ENCODE results near the gene TMEM187. TPM values are rescaled to one million over a fixed set of nuclear protein-coding genes. Genes with fewer than 3 reads are reported as not detected.

Gene TMEM187
- total and polyA plus RNA-seq, 10 of the 15 experiments (the other 5 are each of a cell fraction or from before 2014, with no cell fraction given): 0.45 to 8.5 (median 4.1) TPM

- Histone ChIP-seq H3K4me3 (peak within 1 kb of the TSS; percentile 47; the same call in 1 of the 2 replicates), H3K79me2 (ENCODE audit: control insufficient read depth, insufficient read depth, low read length) (no peaks in the 10 kb centered on the region), H4K20me1 (ENCODE audit: control insufficient read depth, insufficient read depth) (no peaks in the 10 kb centered on the region), H3K9ac (ENCODE audit: control insufficient read depth, insufficient read depth, low read length) (no peak within 1 kb of the TSS; the same call in 1 of the 2 replicates), H3K36me3 (ENCODE audit: control insufficient read depth in 2 of 2, insufficient read depth in 2 of 2, low read length in 1 of 2) (peaks cover 0 to 6% of the 10 kb centered on the region in 2 experiments; a peak in 3 of 4 replicates), H3K27me3 (replicated peaks in 1 of 2; ENCODE audit: control insufficient read depth in 2 of 2, insufficient read depth in 2 of 2, low read length in 1 of 2) (no peaks in the 10 kb centered on the region), H3K4me1 (ENCODE audit: control insufficient read depth, insufficient read depth, low read length) (no peaks in the 10 kb centered on the region), H2AFZ (ENCODE audit: control insufficient read depth, low read depth, low read length) (peak within 1 kb of the TSS; percentile 60), H3K9me3 (replicated peaks; ENCODE audit: control insufficient read depth, insufficient read depth, low read length) (no peaks in the 10 kb centered on the region), H3K27ac (ENCODE audit: control insufficient read depth, insufficient read depth) (no peak within 1 kb of the TSS), H3K4me2 (ENCODE audit: control insufficient read depth, insufficient read depth) (peak within 1 kb of the TSS; percentile 68)
- CTCF ChIA-PET: interaction anchor here (0.9 to 8.7 kb wide), 2 partner anchors 18 to 76 kb away, joined by 3 to 172 read pairs; partner anchors contain the start of gene ARHGAP4
- ATAC-seq: peak; percentile 47
- no TSS peak for BruUV-seq (replicated peaks)
- TF ChIP-seq USF1 (IDR thresholded peaks at IDR 0.05; ENCODE audit: borderline replicate concordance, extremely low read length, insufficient read depth, low read depth, low read length) (peak; percentile 43), FOXM1 (IDR thresholded peaks at IDR 0.05; ENCODE audit: low read depth, low read length) (no peak), EGR1 (IDR thresholded peaks at IDR 0.05; ENCODE audit: borderline replicate concordance in 1 of 2, low read depth in 2 of 2, low read length in 2 of 2) (0 out of 3 replicates have a peak, but pooled peaks of 1 of the 2 experiments have one; percentile 25), PKNOX1 (IDR thresholded peaks at IDR 0.05) (peak; percentile 66; the same call in 1 of the 2 replicates), RAD51 (IDR thresholded peaks at IDR 0.05) (peak; percentile 78), HCFC1 (IDR thresholded peaks at IDR 0.05; ENCODE audit: low read length) (no peak), PBX3 (IDR thresholded peaks at IDR 0.05; ENCODE audit: insufficient replicate concordance, low read depth, low read length) (peak; percentile 40), BHLHE40 (IDR thresholded peaks at IDR 0.05; ENCODE audit: borderline replicate concordance in 1 of 2, low read depth in 2 of 2, low read length in 1 of 2) (peak; percentile 81 to 89), CBFB (IDR thresholded peaks at IDR 0.05; ENCODE audit: low read depth) (no peak), CHD2 (IDR thresholded peaks at IDR 0.05; ENCODE audit: borderline replicate concordance, low read depth, low read length) (no peak)
- SMC1A ChIA-PET (ENCODE audit: uncharacterized antibody, unreplicated experiment): interaction anchor here (1.1 to 6.5 kb wide), 2 partner anchors 19 to 37 kb away, joined by 3 to 61 read pairs; partner anchors contain the start of gene ARHGAP4
- 31% methylated on average over 18 of the region's 31 CpGs for WGBS (ENCODE audit: insufficient coverage, insufficient replicate concordance, low lambda C conversion rate, missing lambda C conversion rate)
- RAD21 ChIA-PET (ENCODE audit: unreplicated experiment): interaction anchor here (0.9 to 4.6 kb wide), 3 partner anchors 16 to 21 kb away, joined by 3 to 59 read pairs (median 3); partner anchors contain the start of gene ARHGAP4
- FAIRE-seq: no peak
- DNase-seq (ENCODE audit: low read depth, low spot score): no peak
- intact Hi-C loops (cut with micrococcal nuclease; ENCODE audit: unreplicated experiment): no loop called here
- in situ Hi-C loops (cut with MboI): no loop called here
- POLR2A ChIA-PET: interaction anchor here (0.7 to 2.0 kb wide), 4 partner anchors 16 to 20 kb away, joined by 3 to 9 read pairs (median 4); partner anchors contain the start of gene ARHGAP4
Measured at GRCh38 chrX:153944140-153944799, 28.3 kb upstream of the TMEM187 start, which contains the start of gene RENBP. Gene RENBP, minus strand, starts transcription at chrX:153944643. Its CDS starts 33 bp downstream, at chrX:153944610.

All from GM12878 (cell line).